H9 (cell line): ENCODE measurements around the gene NDOR1. TPM values are rescaled to one million over a fixed set of nuclear protein-coding genes. Genes with fewer than 3 reads are reported as not detected.

Experiments
- DNase-seq: peaks from one replicate; pipeline ENCODE4 v3.0.0-alpha.2; 2017
- H2AFZ ChIP-seq: one replicate; pipeline ENCODE4 v1.6.1; 2013; ENCODE audit warnings: mild to moderate bottlenecking, low read length, control low read depth, moderate library complexity
- H2AK5ac ChIP-seq: 2 replicates; pipeline ENCODE4 v1.6.1; 2013; ENCODE audit warnings: low read length, control low read depth, mixed read lengths; ENCODE audit not compliant: insufficient read length
- H2BK120ac ChIP-seq: one replicate; pipeline ENCODE4 v1.6.1; 2013; ENCODE audit warnings: low read depth, mild to moderate bottlenecking, low read length, control low read depth, inconsistent platforms; ENCODE audit not compliant: poor library complexity, severe bottlenecking
- H2BK12ac ChIP-seq: 2 replicates; pipeline ENCODE4 v1.6.1; 2013; ENCODE audit warnings: low read length, control low read depth, mixed read lengths, low read depth; ENCODE audit not compliant: insufficient read length
- H2BK15ac ChIP-seq: 2 replicates; pipeline ENCODE4 v1.6.1; 2013; ENCODE audit warnings: low read depth, low read length, control low read depth
- H2BK20ac ChIP-seq: one replicate; pipeline ENCODE4 v1.6.1; 2013; ENCODE audit warnings: low read depth, mild to moderate bottlenecking, low read length, control low read depth, inconsistent platforms; ENCODE audit not compliant: poor library complexity, severe bottlenecking
- H2BK5ac ChIP-seq: 2 replicates; pipeline ENCODE4 v1.6.1; 2013; ENCODE audit warnings: low read length, control low read depth, mixed read lengths; ENCODE audit not compliant: insufficient read length
- H3K14ac ChIP-seq: 2 replicates; pipeline ENCODE4 v1.6.1; 2013; ENCODE audit warnings: low read length, control low read depth; ENCODE audit not compliant: insufficient read depth
- H3K18ac ChIP-seq: 2 replicates; pipeline ENCODE4 v1.6.1; 2013; ENCODE audit warnings: low read depth, mild to moderate bottlenecking, mixed read lengths, low read length, control low read depth; ENCODE audit not compliant: insufficient read length
- H3K23ac ChIP-seq: 2 replicates; pipeline ENCODE4 v1.6.1; 2013; ENCODE audit warnings: low read length, control low read depth, mixed read lengths, low read depth; ENCODE audit not compliant: insufficient read length
- H3K23me2 ChIP-seq: 2 replicates; pipeline ENCODE4 v1.6.1; 2013; ENCODE audit warnings: low read depth, mild to moderate bottlenecking, mixed read lengths, low read length, control low read depth; ENCODE audit not compliant: insufficient read length, poor library complexity, severe bottlenecking
- H3K27ac ChIP-seq: 2 replicates; pipeline ENCODE4 v1.5.1; 2013; ENCODE audit warnings: low read length, control low read depth, mixed read lengths, low read depth; ENCODE audit not compliant: insufficient read length
- H3K27me3 ChIP-seq: 2 replicates; pipeline ENCODE4 v1.6.1; 2013; ENCODE audit warnings: low read length, control low read depth, inconsistent platforms; ENCODE audit not compliant: insufficient read depth
- H3K4ac ChIP-seq: 2 replicates; pipeline ENCODE4 v1.6.1; 2013; ENCODE audit warnings: low read depth, mild to moderate bottlenecking, control low read depth, inconsistent platforms, low read length, moderate library complexity
- H3K4me1 ChIP-seq: 2 replicates; pipeline ENCODE4 v1.6.1; 2013; ENCODE audit warnings: low read length, control low read depth, inconsistent platforms; ENCODE audit not compliant: insufficient read depth
- H3K4me2 ChIP-seq: 2 replicates; pipeline ENCODE4 v1.6.1; 2013; ENCODE audit warnings: low read length, control low read depth, mixed read lengths; ENCODE audit not compliant: insufficient read length, insufficient read depth
- H3K56ac ChIP-seq: 2 replicates; pipeline ENCODE4 v1.6.1; 2013; ENCODE audit warnings: low read depth, mild to moderate bottlenecking, mixed read lengths, low read length, control low read depth; ENCODE audit not compliant: insufficient read length
- H3K79me1 ChIP-seq: 2 replicates; pipeline ENCODE4 v1.6.1; 2013; ENCODE audit warnings: low read depth, mild to moderate bottlenecking, moderate library complexity, low read length, control low read depth, inconsistent platforms; ENCODE audit not compliant: insufficient read depth, poor library complexity, severe bottlenecking
- H3K79me2 ChIP-seq: 2 replicates; pipeline ENCODE4 v1.6.1; 2013; ENCODE audit warnings: low read length, control low read depth, inconsistent platforms; ENCODE audit not compliant: insufficient read depth
- H3K9ac ChIP-seq: 2 replicates; pipeline ENCODE4 v1.6.1; 2013; ENCODE audit warnings: low read length, control low read depth, mixed read lengths; ENCODE audit not compliant: insufficient read length; ENCODE audit errors: extremely low read depth
- H3K9me3 ChIP-seq: one replicate; pipeline ENCODE4 v1.6.1; 2013; ENCODE audit warnings: low read depth, low read length, inconsistent platforms; ENCODE audit not compliant: control insufficient read depth
- H3T11ph ChIP-seq: one replicate; pipeline ENCODE4 v1.6.1; 2013; ENCODE audit warnings: mild to moderate bottlenecking, low read length, control low read depth, inconsistent platforms
- H4K20me1 ChIP-seq: one replicate; pipeline ENCODE4 v1.6.1; 2013; ENCODE audit not compliant: control insufficient read depth, insufficient read length, insufficient read depth
- H4K5ac ChIP-seq: 2 replicates; pipeline ENCODE4 v1.6.1; 2013; ENCODE audit warnings: low read depth, mild to moderate bottlenecking, mixed read lengths, low read length, control low read depth; ENCODE audit not compliant: insufficient read length
- H4K8ac ChIP-seq: replicated peaks from 2 replicates; pipeline ENCODE4 v1.6.1; 2013; ENCODE audit warnings: low read length, control low read depth, mixed read lengths, low read depth; ENCODE audit not compliant: insufficient read length
- H4K91ac ChIP-seq: 2 replicates; pipeline ENCODE4 v1.6.1; 2013; ENCODE audit warnings: low read depth, mild to moderate bottlenecking, moderate library complexity, mixed read lengths, low read length, control low read depth; ENCODE audit not compliant: insufficient read length
- H3K27ac Mint-ChIP-seq, 3 experiments: 2 replicates in 2 of 3; 3 replicates in 1 of 3; pipeline ENCODE4 v1.8.0; 2020 to 2021; ENCODE audit warnings: mixed read lengths in 3 of 3, mild to moderate bottlenecking in 1 of 3, moderate library complexity in 1 of 3
- H3K27me3 Mint-ChIP-seq: 2 replicates; pipeline ENCODE4 v1.8.0; 2021; ENCODE audit warnings: low read depth, mild to moderate bottlenecking, moderate library complexity, mixed read lengths
- H3K36me3 Mint-ChIP-seq, 3 experiments: 2 replicates in 2 of 3; 3 replicates in 1 of 3; pipeline ENCODE4 v1.8.0; 2020 to 2021; ENCODE audit warnings: low read depth in 3 of 3, mixed read lengths in 3 of 3; ENCODE audit not compliant: insufficient read depth in 1 of 3
- H3K4me1 Mint-ChIP-seq, 2 experiments: 2 replicates each; pipeline ENCODE4 v1.8.0; 2020; ENCODE audit warnings: mixed read lengths in 2 of 2
- H3K4me3 Mint-ChIP-seq, 2 experiments: 2 replicates in 1 of 2; 3 replicates in 1 of 2; pipeline ENCODE4 v1.8.0; 2020 to 2021; ENCODE audit warnings: mild to moderate bottlenecking in 2 of 2, mixed read lengths in 2 of 2, moderate library complexity in 1 of 2
- H3K9me3 Mint-ChIP-seq, 2 experiments: 2 replicates in 1 of 2; 3 replicates in 1 of 2; pipeline ENCODE4 v1.8.0; 2020; ENCODE audit warnings: mild to moderate bottlenecking in 2 of 2, mixed read lengths in 2 of 2, moderate library complexity in 1 of 2
- CTCF ChIP-seq: fragments of 200-600 bp; sonication (generic); conservative IDR thresholded peaks from 3 replicates; pipeline ENCODE4 v1.8.0; 2021; ENCODE audit warnings: antibody characterized with exemption, mild to moderate bottlenecking
- WGBS: extraction: QIAGEN DNeasy Blood & Tissue Kit; methylation state at CpG from one replicate; pipeline ENCODE4 v1.1.7; 2013; ENCODE audit warnings: missing lambda C conversion rate, low lambda C conversion rate, mixed read lengths; ENCODE audit not compliant: insufficient read length; ENCODE audit errors: extremely low coverage; 5-methylcytosine and 5-hydroxymethylcytosine counted together
- total RNA-seq: library from RNA; stranded (reverse); gene quantifications from 2 replicates; pipeline ENCODE4 v1.2.1, GENCODE V29; 2021

The NDOR1 gene
- total RNA-seq, 1 experiment from 2014 or later: 44.1 TPM

GRCh38 chr9:137178939-137179630 is 26.4 kb upstream of the NDOR1 start:
- Histone ChIP-seq H2AFZ (no peak overlapping the region), H2BK12ac (no peak overlapping the region), H4K91ac (no peak overlapping the region), H3K4me1 (no peaks in the 10 kb centered on the region), H3K9me3 (no peaks in the 10 kb centered on the region), H3K56ac (no peak overlapping the region), H4K5ac (no peak overlapping the region), H3K18ac (no peak overlapping the region), H3K79me1 (no peaks in the 10 kb centered on the region), H2BK15ac (no peak overlapping the region), H3K27me3 (no peaks in the 10 kb centered on the region), H3K4ac (no peak overlapping the region), H2BK120ac (no peak overlapping the region), H4K8ac (no peak overlapping the region), H2BK20ac (no peak overlapping the region), H3K23me2 (no peaks in the 10 kb centered on the region), H3K23ac (no peak overlapping the region), H3T11ph (no peak overlapping the region), H3K79me2 (no peaks in the 10 kb centered on the region), H2BK5ac (no peak overlapping the region), H3K4me2 (no peak overlapping the region), H2AK5ac (no peak overlapping the region), H4K20me1 (peaks cover 2% of the 10 kb centered on the region), H3K9ac (no peak overlapping the region), H3K14ac (no peak overlapping the region), H3K27ac (no peak overlapping the region)
- Mint-ChIP-seq H3K27ac (no peak overlapping the region), H3K4me3 (peak overlapping the region in 1 of 2 experiments; percentile 4; a peak in 1 of 5 replicates), H3K36me3 (peaks cover 5 to 33% (median 26%) of the 10 kb centered on the region in 3 experiments; a peak in 6 of 7 replicates), H3K4me1 (peaks cover 0 to 7% of the 10 kb centered on the region in 2 experiments; a peak in 3 of 4 replicates), H3K27me3 (peaks cover 18% of the 10 kb centered on the region), H3K9me3 (no peaks in the 10 kb centered on the region)
- no peak for DNase-seq
- no CpG with 5 or more reads among the region's 19 CpGs for WGBS
- TF ChIP-seq CTCF: no peak
